ENCODE data around the gene SERTM1.

SERTM1 gene

GRCh38 chr13:36673838-36674326, at the start of gene SERTM1:
Gene SERTM1 (plus strand): TSS chr13:36674020. CDS start chr13:36695079, 21,059 bp downstream.
- H3K27ac ChIP-seq: no peak within 1 kb of the TSS
- TF ChIP-seq CTCF (conservative IDR thresholded peaks at IDR 0.05): no peak

GRCh38 chr13:36628377-36629056, 45.3 kb upstream of the SERTM1 start:
- H3K27ac ChIP-seq: peak overlapping the region; percentile 25
- TF ChIP-seq CTCF (conservative IDR thresholded peaks at IDR 0.05): no peak

GRCh38 chr13:36629057-36629385, 44.8 kb upstream of the SERTM1 start:
- peak overlapping the region; percentile 25 for H3K27ac ChIP-seq
- no peak for TF ChIP-seq CTCF (conservative IDR thresholded peaks at IDR 0.05)

GRCh38 chr13:36630181-36630803, 43.5 kb upstream of the SERTM1 start:
- H3K27ac ChIP-seq: no peak overlapping the region
- TF ChIP-seq CTCF (conservative IDR thresholded peaks at IDR 0.05): no peak

GRCh38 chr13:36639610-36640009, 34.2 kb upstream of the SERTM1 start:
- TF ChIP-seq CTCF (conservative IDR thresholded peaks at IDR 0.05): no peak
- peak overlapping the region; percentile 47; the same call in 1 of the 2 replicates for H3K27ac ChIP-seq

DNA sequence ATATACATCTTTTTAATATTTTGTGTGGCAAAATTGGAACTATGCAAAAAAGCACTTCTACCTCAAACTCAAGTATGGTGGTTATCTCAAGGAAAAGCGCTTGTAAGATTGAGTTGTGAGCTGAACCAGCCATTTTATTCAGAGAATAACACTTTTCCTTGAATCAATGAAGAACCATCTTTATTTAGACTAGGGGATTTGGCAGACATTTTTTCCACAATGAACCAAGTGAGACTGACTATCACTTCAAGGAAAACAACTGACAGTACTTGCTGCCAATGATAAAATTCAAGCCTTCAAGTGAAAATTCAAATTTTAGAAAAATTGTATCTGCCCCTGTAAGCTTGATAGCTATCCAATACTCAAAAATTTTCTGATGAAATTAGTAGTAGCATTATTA, 23.2 kb upstream of the SERTM1 start:
- no peak for TF ChIP-seq CTCF (conservative IDR thresholded peaks at IDR 0.05)
- no peak overlapping the region for H3K27ac ChIP-seq

- no peak overlapping the region for H3K27ac ChIP-seq
- no peak for TF ChIP-seq CTCF (conservative IDR thresholded peaks at IDR 0.05)
These were observed 8.2 kb upstream of the SERTM1 start for GRCh38 chr13:36665630-36666029.
